ENCODE measurements around the gene PSAT1.

The PSAT1 gene

DNA sequence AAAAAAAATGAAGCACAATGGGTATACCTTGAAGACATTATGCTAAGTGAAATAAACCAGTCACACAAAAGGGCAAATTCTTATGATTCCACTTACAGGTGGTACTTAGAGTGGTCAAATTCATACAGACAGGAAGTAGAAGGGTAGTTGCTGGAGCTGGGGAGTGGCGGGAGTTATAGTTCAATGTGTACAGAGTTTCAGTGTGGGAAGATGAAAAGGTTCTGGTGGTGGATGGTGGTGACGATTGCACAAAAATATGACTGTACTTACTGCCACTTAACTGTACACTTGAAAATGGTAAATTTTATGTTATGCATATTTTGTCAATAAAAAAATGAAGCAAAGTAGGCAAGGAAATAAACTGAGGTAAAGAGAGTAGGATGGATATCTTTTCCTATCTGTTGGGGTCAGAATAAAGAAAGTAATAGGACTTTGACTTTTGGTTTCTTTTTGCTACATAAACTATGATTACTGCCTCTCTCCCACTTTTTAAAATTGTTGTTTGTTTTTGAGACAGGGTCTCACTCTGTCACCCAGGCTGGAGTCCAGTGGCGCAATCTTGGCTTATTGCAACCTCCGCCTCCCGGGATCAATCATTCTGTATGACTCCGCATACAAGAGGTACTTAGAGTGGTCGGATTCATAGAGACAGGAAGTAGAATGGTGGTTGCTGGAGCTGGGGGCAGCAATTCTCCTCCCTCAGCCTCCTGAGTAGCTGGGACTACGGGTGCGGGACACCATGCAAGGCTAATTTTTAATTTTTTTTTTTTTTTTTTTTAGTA, 4.0 kb upstream of the PSAT1 start:
- no peak for FAIRE-seq

DNA sequence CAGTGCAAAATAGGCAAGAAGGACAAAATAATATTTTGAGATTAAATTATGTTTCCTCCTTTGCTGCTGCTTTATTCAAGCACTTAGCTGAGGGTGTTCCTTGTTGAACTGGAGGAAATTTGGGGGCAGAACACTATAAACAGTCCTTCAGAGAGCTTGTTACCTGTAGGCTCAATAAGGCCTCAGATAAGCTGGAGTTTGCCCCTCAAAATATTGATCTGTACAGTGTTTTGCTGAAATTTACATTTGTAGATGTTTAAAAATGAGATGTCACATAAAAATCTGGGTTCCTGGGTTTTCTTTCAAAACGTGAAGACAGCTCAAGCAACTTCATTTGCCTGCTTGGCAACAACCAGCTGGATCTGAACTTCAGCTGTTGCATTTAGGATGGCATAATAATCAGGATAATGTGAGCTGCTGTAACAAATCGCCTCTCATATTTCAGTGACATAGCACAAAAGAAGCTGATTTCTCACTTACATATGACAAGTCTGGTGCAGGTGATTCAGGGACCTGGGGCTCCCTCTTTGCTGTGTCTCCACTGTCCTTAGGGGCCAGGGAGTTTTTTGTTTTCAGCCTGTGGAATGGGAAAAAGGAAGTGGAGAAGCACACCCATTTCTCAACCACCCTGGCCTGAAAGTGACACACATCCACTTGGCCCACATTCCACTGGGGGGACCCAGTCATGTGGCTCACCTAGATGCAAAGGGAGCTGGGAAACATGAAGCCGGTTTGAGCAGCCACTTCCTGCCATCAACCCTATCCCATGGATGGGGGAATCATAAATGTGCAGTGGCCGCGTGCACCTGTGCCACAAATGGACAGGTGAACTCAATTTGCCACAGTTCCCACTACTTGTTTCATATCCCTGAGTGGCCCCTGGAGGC, 2.4 kb upstream of the PSAT1 start:
- FAIRE-seq, result no peak

DNA sequence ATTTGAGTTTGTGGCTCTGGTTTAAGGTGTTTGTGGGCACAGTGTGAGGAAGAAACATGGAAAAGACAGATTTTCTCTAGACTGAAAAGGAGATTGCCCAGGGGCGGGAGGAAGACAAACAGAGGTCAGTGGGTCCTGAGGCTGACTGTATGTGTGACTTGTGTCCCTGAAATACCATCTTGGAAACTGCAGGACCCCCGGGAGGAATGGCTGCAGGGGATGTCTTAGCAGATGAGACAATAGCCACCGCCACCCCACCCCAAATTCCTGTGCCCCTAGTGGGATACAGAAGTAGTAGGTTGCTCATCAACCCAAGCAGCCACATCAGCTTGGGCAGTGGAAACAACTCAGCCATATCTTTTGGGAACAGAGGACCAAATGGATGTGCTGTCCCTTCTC, 1.7 kb upstream of the PSAT1 start:
- no peak for FAIRE-seq

DNA sequence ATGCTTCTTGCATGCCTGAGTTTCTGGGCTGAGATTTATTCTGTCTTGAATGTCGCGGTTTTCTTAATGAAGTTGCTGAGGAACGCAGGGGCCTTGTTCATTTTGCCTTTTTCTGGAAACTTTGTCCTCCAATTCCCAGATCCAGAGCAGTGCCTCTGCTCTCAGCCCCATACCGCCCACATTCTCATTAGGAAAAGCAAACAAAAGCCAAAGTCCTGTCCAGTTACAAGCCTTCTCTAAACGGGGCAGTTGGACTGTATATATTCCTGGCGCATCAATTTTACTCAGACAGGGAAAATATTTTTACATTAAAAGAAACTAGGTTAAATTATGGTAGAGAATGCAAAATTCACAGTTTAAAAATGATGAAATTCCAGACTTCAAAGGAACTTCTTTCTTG, 1.2 kb upstream of the PSAT1 start:
- FAIRE-seq, result no peak

DNA sequence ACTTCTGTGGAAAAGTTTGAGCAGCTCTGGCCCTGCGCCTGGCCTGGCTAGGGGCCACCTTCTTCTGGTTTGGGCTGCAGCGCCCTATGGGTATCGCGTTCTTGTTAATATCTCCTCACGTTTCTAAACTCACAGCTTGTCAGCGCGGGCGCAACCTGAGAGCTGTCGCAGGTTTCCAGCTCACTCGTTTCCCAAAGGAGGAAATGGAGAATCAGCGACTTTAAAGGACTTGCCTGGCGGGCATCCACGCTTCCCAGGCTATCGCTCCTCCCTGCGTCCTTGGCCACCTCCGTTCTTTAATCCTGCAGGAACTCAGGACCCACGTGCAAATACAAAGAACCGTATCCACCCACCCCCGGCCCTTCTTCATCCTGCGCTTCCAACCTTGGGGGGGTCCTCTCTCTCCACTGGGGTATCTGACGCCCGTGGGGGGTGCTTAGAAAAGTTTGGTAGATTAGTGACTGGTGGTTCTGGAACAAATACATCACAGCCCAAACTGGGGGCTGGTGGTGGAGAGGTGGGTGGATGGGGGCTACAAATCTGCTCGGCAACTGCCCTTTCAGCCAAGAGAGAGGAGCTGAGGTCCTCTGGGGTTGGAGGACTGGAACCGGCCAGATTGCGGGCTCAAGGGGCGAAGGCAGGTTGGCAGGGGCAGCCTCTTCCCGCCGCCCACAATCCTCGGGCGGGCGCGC, 578 bp upstream of the PSAT1 start:
- FAIRE-seq, result no peak

DNA sequence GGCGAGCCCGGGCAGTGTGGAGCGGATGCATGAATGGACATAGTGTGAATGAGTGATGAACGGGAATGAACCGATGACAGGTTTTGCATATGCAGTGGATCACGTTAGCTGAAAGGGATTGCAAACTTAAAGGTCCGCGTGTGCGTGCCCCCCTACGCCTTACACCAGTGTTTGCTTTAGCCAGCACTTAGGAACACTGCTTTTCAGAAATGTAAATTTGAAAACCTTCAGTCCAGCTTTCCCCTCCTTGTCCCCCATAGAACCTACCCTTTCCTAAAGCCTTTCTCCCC, 692 bp downstream of the PSAT1 start:
- FAIRE-seq, result no peak

DNA sequence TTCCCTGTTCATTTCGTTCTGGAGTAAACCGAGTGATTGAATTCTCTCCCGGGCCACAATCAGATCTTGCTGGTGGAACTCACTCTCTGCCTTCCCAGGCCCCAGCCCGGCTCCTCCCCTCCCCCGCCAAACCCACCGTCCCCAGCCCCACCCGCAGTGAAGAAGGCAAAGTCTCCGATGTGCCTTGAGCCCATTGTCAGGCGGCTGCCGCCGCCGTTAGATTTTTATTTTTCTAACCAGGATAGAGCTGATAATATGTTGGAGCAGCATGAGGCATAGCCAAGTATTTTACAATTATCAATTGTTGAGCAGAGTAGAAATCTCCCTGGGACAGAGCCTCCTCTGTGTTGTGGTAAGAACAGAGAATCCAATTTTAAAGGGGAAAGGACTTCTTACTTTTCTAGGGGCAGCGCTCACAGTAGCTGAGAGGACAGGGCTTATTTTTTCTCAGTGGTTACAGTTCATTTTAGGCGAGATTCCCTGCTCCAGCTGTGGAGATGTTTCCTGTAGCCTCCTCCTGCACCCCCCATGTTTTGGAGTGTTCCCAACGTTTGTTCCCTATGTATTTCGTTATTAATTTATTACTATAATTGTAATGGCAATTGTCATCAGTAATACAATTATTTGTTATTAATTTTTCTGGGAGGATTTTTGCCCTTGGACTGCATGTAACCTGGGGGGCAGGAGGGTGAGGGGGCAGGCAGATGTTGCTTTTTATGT, 1.3 kb downstream of the PSAT1 start:
- no peak for FAIRE-seq

DNA sequence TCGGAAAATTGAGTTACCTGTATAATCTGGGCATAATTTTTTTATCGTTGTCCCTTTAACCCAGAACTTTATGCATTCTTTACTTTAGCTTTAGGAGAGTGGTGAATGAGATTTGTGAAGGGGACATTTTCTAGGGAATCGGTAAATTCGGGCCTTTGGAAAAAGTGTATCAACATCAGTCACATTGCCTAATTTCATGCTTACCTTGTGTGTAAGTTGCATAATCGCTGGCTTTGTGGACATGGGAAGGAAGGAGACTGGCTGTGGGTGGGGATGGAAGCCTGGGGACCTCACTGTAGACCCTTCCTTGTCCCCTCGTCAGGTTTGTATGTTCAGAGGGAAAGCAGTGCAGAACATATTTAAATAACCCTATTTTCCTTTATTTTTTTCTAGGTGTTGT, 3.3 kb downstream of the PSAT1 start:
- no peak for FAIRE-seq

DNA sequence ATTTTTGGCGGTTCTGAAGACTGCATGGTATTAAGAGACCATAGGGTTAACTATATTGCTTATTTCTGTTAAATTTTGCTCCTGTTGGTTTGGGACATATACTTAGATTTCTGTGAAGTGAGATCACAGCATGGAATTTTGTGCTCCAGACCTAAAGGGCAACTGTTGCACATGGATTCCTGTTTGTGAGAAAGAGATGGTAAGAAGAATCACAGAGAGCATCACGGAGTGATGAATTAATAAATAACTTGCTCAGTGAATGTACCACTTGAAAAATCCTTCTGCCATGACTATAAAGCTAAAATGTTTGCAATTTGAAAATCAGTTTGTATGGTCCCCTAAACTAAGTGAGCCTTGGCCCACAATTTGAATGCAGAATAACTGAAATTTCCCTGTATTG, 4.5 kb downstream of the PSAT1 start:
- no peak for FAIRE-seq

DNA sequence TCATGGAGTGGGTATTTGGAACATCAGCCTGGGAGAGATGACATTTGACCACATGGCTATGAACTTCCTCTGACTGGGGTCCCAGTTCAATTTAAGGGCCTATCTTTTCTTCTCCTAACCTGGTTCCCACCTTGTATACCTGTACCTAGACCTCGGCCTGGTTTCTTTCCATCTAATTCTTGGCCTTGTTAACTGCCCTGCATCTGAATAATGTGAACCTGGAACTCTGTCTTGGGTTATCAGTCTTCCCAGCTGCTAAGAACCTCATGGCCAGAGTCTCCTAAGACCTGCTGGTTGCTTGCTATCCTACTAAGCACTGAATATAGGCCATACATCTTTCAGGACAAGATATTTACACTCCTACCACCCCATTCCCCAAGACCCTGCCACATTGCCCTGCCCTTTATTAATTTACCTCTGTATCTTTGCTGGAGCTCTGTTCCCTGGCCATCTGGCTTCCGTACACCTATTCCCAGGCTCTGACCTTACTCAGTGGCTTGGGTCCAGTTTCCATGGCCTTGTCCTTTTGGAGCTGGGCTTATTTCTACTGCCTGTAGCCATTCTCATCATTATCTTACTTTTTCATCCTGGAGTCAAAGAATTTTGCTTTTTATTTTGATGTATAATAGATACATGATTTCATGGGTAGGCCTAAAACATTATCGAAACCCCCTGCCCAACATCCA, 6.6 kb downstream of the PSAT1 start:
- FAIRE-seq, result no peak

DNA sequence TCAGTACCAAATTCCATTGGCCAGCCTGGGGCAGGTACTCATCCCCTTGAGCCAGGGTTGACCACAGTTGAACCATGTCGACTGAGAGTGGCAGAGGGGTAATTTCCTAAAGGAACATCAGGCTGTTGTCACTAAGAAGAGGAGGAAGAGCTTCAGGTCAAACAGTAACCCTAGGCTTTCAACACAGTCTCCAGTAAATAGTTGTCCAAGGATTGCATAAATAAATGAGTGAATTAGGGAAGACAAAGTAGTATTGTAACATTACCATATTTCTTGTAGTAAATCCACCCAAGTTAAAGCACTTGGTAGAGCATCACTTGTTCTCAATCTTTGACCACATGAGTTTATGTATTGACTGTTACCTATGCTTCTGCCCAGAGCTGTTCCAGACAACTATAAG, 7.4 kb downstream of the PSAT1 start:
- no peak for FAIRE-seq

DNA sequence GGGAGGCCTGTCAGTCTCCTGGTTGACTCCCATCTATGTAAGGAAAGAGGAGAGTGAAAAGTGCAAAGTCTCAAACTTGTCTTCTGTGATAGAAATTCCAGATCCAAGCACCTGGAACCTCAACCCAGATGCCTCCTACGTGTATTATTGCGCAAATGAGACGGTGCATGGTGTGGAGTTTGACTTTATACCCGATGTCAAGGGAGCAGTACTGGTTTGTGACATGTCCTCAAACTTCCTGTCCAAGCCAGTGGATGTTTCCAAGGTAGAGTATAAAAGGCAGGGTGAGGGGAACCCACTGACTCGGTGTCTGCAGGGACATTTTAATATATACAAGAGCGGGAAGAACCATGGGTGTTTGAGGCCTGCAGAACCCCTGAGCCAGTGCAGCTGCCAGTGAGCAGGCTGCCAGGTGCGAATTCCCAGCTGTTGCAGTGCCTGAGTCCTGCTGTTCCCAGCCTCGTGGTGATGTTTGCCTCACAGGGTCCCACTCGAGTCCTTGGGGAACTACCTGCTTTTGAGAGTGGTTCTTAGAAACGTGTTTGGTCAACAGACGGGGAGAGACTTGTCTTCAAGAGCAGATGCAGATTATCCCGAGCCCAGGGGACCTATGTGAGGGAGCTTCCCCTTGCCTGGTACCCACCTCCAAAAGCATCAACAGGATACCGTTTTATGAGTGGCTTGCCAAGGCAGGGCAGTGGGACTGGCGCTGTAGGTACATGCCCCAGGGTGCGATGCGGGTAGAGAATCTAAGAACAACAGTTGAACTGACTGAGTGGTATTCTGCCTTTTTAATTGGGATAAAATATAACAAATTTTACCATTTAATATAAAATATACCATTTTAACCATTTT, 9.5 kb downstream of the PSAT1 start:
- no peak for FAIRE-seq

DNA sequence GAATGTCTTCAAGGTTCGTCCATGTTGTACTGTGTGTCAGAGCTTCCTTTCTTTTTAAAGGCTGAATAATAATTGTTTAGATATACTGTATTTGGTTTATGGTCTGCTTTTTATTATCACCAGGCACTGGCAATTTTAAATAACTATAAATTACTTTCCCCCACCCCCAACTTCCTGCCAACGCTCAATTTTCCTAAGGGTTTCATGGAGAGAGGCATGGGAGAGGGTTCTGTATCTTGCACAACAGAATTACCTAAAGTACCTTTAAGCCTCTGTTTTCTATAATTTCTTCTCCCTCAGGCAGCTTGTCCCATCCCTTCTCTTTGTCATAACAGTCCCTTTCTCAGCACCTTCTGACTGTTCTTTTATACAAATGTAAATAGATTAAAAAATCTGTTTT, 10.4 kb downstream of the PSAT1 start:
- no peak for FAIRE-seq

DNA sequence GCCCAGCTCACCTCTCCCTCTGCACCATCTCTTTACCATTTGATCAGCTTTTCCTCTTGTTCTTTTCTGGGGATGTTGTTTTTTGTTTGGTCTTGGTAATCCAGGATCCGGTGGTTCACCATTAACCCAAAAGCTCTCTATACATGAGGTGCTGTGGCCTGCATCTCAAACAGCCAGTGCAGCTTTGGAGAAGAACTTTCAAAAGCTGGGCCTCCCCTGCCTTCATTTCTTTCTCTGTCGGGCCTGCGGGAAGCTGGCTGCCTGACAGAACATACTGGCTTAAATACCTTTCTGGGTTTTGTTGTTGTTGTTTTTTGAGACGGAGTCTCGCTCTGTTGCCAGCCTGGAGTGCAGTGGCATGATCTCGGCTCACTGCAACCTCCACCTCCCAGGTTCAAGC, 12.1 kb downstream of the PSAT1 start:
- no peak for FAIRE-seq

DNA sequence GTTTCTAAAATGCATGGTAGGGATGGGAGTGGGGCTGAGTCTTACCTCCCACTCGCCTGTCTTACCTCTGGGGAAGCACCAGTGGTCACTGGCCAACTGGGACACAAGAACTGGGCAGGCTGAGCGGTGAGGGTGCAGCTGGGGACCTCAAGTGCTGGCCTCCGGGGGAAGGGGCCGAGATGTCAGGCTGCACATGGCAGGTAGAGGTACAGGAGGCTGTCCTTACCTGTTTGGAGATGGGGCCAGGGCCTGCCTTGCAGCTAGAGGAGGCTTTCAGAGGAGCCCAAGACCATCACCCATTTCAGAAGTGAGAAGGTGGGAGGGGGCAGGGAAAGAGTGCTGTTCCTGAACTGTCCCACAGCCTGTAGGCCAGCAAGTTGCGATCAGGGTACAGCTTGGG, 14.2 kb downstream of the PSAT1 start:
- FAIRE-seq, result no peak

DNA sequence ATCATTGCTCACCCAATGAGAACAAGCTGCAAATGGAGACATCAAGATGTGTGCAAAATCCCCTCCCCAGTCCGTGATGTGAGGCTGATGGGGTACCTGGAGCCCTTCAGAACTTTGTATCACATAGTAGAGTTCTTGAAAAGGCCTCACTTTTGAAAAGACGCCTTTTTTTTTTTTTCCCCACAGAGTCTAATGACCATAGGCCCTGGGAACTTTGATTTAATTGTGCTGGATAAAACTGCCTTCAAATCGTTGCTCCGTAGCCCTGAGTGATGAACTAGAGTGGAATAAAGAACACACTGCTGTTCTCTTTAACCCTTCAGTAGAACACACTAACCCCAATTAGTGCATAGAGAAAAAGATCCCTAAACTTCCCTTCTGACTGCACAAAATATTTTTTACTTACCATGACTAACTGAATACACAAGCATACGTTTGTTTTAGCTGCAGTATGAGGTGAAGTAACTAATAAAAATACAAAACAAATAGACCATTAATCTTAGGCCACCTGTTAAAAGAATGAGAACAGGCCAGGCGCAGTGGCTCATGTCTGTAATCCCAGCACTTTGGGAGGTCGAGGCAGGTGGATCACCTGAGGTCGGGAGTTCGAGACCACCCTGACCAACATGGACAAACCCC, 15.1 kb downstream of the PSAT1 start:
- FAIRE-seq, result no peak

DNA sequence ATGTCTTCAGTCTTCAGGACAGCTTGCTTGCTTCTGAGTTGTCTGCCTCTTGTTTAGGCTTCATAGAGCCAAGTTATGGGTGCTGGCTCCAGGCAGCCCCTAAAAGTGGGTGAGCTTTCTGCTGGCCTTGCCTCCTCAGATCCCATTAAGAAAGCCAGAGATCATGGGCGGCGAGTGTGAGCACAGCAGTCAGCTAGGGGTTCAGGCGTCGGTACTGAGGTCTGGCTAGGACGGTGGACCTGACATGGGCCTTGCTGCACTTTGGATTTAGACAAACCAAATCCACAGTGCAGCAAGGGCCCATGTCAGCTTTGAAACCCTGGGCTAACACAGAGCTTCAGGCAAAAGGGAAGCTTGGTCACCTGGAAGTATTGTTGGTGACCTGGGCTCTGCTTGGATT, 17.6 kb downstream of the PSAT1 start:
- no peak for FAIRE-seq

DNA sequence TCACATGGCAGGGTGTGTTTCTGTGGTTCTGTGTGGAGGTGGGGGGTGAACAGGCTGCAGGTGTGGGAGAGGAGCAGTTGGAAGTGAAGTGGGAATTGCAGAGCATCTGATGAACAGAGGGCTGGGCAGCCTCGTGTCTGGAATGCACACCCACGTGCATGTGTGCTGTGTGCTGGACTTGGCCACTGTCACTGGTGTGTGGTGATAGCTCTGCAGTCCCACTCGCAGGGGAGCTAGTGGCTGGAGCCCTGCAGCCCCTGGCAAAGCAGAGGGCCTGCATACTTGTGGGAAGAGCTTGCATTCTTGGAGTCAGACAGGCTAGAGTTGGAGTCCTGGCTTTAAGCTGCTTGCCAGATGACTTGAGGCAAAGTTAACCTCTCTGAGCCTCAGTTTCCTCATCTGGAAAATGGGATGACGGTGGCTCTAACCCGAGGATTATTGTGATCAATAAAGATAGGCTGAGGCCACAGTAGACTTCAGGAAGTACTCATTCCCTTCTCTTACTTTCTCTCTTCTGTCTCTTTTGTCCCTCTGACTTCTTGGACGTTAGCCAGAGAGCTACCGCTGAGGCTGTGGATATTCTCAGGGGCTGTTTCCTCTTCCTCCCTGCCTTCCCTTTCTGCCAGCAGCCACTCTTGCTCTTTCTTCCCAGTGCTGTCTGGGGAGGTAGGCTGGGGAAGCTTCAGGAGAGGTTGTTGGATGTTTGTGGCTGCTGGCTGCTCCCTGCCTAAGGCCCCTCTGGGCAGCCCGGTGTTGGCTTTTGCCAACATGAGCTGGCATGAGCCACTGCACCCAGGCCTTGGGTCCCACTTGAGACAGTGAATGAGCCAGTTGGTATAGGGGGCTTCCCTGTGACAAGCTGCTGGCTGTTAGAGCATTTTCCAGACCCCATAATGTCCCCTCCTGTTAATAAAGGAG, 18.3 kb downstream of the PSAT1 start:
- FAIRE-seq, result no peak

DNA sequence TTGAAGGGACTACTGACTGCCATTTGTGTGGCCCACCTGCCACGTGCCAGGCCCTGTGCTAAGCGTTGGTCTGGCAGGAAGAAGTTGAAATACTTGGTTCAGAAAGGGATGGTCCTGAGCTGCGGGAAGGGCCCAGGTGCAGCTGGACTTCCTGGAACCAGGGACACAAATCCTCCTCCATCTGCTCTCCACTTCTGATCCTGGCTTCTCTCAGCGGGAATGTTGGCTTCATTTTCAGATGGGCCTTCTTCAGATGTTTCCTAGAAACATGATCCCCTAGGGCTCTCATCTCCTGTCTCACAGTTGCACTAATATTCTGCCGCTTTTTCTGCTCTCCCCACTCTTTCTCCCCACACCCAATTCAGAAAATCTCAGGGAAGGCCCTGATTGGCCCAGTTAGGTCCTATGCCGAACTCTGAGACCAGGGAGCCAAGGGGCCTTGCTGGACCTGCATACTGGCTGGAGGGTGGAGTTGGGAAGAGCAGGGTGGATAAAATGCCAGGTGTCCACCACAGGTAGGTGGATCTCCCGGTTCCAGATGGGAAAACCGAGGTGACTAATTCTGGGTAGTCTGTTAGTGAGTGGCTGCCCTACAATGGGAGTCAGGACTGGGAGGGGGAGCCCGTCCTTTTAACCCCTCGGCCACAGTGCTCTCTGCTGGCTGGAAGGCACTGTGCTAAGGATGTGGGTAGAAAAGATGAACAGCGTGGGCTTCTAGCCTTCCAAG, 19.4 kb downstream of the PSAT1 start:
- no peak for FAIRE-seq
